NCI-H1417 treated with DMSO at 0.1 percent for 48 hours (cell line): ENCODE data around the gene ZFP36.
"Not testable (repeated sequence)": the region's sequence is repeated elsewhere in the genome, so short reads cannot be mapped to it uniquely, and the experiment has no call there.

Experiments
- DNase-seq: peaks from one replicate; lab custom pipeline; 2025; lab: John Stamatoyannopoulos, UW

The ZFP36 gene

GRCh38 chr19:39446365-39447084, 39.9 kb downstream of the ZFP36 start:
- no peak for DNase-seq

GRCh38 chr19:39448271-39448670, 41.6 kb downstream of the ZFP36 start:
- no peak for DNase-seq

GRCh38 chr19:39449116-39449797, 42.6 kb downstream of the ZFP36 start:
- DNase-seq = no peak

GRCh38 chr19:39451257-39451656, 44.6 kb downstream of the ZFP36 start:
- DNase-seq = not testable (repeated sequence)
